HG03280 (cell line): ENCODE measurements around the gene TLK1.
A peak's percentile ranks its signal among the peaks of the same experiment; 100 is the strongest.
"Not testable (repeated sequence)": the region's sequence is repeated elsewhere in the genome, so short reads cannot be mapped to it uniquely, and the experiment has no call there.

Experiments
- ATAC-seq: cut with Tn5 transposase; IDR thresholded peaks from one replicate; pipeline ENCODE4 v1.9.1; 2021; ENCODE audit warnings: mild to moderate bottlenecking, moderate library complexity; ENCODE audit not compliant: unreplicated experiment

Gene TLK1

GRCh38 chr2:171086352-171087290 is 74.1 kb downstream of the TLK1 start:
- no peak for ATAC-seq

- no peak for ATAC-seq
These were observed 76.6 kb downstream of the TLK1 start for GRCh38 chr2:171084128-171084527.

DNA sequence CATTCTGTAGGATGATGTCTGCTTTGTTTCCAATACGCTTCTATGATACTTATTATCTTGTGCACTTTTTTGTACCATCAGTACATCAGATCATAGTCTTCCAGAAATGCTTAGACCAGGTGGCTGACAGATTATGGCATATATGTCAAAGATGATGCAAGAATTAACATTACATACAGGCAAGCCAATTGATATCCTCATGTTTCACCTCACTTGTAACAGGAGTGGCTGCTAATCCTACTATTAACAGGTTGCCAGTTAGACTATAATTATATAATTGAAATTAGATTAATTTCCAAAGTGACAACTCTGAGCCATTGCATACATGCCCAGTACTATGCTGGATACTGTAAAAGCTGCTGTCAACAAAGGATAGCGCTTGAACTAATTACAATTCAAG is 77.2 kb downstream of the TLK1 start:
- ATAC-seq, result no peak

DNA sequence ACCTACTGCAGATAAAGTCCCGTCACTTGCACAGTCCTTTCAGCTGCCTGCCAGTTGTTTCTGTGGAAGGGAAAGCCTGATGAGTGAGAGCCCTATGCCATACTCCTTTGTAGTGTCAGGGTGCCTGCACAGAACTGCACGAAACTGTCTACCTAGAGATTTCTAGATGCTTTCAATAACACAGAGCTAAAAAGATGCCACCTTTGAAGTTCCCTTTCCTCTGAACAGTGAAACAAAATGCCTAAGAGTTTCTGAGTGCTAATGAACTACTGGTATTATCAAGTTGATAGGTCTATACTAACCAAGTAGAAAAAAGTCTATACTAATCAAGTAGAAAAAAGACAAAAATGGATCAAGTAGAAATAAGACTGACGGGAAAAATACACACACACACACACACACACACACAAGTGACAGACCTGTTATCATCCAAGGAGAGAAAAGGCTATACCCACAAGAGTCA is 79.0 kb downstream of the TLK1 start:
- no peak for ATAC-seq

GRCh38 chr2:171080607-171081006 is 80.1 kb downstream of the TLK1 start:
- ATAC-seq, result no peak

GRCh38 chr2:171076422-171076821 is 84.3 kb downstream of the TLK1 start:
- not testable (repeated sequence) for ATAC-seq

- no peak for ATAC-seq
These were observed 88.5 kb downstream of the TLK1 start for GRCh38 chr2:171072164-171072563.

- no peak for ATAC-seq
These were observed 91.3 kb downstream of the TLK1 start for GRCh38 chr2:171069286-171069956.

DNA sequence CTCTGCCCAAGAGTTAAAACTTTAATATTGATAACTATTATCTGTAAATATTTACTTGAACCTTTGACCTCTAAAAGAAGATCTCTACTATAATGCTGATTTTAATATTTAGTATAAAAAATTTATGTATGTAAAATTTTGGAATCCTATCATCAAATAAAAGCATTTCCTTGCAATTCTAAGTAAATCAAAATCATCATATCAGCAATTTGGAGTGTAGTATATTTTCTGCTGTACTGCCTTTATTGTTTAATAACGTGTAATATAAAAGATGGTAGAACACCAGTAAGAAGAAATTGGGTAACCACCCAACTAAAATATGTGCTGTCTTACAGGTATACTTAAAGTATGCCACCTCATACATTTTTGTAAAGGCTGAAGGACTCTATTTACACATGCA is 94.6 kb downstream of the TLK1 start:
- no peak for ATAC-seq

GRCh38 chr2:171057575-171057974 is 103.1 kb downstream of the TLK1 start:
- ATAC-seq, result no peak

DNA sequence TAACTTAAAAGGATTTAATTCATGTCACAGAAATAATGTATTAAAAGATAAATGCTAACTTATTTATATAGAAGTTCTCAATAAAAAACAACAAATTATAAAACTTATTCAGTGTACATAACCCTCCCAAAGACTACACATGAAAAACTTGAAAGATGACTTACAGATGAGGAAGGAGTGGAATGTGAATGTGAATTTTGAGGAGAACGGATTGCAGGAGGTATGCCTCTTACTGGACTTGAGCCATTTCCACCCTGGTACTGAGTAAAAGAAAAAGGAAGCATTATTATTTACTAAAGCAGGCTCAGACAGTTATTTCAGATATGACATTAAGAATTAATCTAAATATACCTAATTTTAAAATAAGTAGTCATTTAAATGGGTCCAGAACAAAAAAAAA is 104.4 kb downstream of the TLK1 start:
- ATAC-seq, result no peak

DNA sequence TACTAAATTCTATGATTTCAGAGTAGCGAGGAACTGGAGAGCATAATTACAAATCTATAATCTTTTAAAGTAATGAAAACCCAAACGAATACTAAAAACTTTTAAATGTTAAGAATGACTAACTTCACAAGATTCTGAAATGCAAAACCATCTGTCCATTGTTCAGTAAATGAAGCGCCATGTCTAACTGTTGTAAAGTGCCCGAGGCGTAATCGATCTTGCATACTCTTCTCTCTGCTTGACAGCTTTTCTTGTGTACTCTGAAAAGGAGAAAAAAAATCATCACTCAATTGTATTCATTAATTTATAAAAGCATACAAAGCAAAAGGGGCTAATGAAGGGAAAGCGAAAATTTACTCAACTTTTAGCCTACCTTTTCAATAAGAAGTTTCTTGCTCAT is 111.0 kb downstream of the TLK1 start:
- ATAC-seq, result no peak

GRCh38 chr2:171046048-171046560 is 114.6 kb downstream of the TLK1 start:
- ATAC-seq, result no peak

- no peak for ATAC-seq
These were observed 116.3 kb downstream of the TLK1 start for GRCh38 chr2:171044416-171044815.

DNA sequence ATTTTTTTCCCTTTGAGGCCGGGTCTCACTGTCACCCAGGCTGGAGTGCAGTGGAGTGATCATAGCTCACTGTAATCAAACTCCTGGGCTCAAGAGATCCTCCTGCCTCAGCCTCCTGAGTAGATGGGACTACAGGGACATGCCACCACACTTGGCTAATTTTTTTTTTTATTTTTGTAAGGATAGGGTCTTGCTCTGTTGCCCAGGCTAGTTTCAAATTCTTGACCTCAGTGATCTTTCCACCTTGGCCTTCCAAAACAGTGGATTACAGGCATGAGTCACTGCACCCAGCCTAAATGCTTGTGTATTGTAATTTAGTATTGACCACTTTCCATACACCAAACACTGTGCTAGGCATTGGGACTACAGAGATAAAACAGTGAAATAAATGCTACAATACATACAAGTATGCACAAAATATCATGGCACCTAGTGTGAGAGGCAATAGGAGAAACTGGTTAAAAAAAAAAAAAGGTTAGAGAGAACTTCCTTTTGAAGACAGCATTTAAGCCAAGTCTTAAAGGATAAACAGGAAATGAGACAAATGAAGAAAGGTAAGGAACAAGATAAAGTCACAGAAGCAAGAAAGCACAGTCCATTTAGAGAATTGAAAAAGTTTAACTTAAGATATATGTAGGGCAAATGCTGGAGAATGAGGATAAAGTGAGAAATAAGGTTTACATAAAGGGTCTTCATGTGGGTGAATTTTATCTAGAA is 118.3 kb downstream of the TLK1 start:
- no peak for ATAC-seq

DNA sequence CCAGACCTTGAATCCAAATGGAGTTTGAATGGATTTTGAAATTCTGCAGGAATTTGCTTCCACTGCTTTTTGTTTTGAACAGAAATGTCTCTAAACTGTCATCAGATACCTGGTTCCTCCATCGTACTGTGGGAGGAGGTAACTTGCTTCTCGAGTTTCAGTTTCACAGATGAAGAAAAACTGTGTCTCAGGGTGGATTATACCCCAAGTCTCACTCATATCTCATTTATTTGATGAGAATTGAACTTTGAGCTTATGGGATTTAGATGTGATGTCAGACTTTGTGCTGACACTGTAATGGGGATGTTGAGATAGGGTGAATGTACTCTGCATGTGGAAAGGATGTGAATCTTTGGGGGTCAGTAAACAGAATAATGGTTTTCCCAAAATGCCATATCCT is 124.2 kb downstream of the TLK1 start:
- ATAC-seq, result no peak

DNA sequence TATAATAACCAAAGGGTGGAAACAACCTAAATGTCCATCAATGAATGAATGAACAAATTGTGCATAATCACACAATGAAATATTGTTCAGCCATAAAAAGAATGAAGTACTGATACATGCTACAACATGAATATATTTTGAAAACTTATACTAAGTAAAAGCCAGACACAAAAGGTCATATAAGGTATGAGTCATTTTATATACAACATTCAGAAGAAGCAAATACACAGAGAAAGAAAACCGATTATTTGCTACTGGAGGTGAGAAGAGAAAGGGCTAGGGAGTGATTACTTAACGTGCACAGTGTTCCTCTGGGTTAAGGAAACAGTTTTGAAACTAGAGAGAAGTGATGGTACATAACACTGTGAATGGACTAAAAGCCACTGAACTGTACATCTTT is 126.4 kb downstream of the TLK1 start:
- no peak for ATAC-seq

DNA sequence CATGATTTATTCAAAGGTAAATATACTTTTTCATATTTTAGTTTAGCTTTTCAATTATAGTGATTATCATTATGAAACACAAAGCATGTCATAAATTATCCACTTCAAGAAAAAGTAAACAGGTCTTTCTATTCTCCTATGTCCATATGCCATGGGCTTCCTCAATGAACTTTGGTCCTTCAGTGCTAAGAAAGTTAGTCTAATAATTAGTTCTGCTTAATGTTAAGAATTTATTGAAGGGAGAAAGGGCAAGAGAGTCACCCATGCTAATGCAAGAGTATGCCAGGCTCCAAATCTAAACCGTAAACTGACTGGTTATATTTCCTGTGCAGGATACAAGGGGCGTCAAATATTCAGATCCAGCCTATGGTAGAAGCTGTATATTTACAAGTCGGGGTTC is 135.5 kb downstream of the TLK1 start:
- ATAC-seq, result no peak

- peak; percentile 79 for ATAC-seq
These were observed 142.2 kb downstream of the TLK1 start for GRCh38 chr2:171018522-171018921.

- ATAC-seq, result no peak
These were observed 144.6 kb downstream of the TLK1 start for GRCh38 chr2:171016125-171016524.

- no peak for ATAC-seq
These were observed 146.8 kb downstream of the TLK1 start for GRCh38 chr2:171013851-171014250.
